Lower leg skin (tissue), 3 donors: ENCODE measurements around the gene CD200.

Source experiments
- CTCF ChIP-seq, 3 donors: fragments of 450-650 bp; IDR thresholded peaks; one replicate each; pipeline ENCODE4 v1.5.1; 2016; ENCODE audit warnings: antibody characterized with exemption in 3 of 3, mild to moderate bottlenecking in 3 of 3, moderate library complexity in 2 of 3
- POLR2A ChIP-seq, 2 donors: fragments of 450-650 bp; IDR thresholded peaks; one replicate each; pipeline ENCODE4 v1.6.1; 2016 to 2017; ENCODE audit warnings: antibody characterized with exemption in 2 of 2, mild to moderate bottlenecking in 1 of 2, moderate library complexity in 1 of 2

- TF ChIP-seq CTCF (IDR thresholded peaks at IDR 0.05) (no peak), POLR2A (IDR thresholded peaks at IDR 0.05) (no peak)
Measured at GRCh38 chr3:112371569-112371968, 38.6 kb downstream of the CD200 start.
